WERI-Rb-1 (cell line): ENCODE data around the gene TNFAIP2.

Experiments
- DNase-seq: peaks from one replicate; pipeline ENCODE4 v3.0.0-alpha.2; 2020
- H3K27ac ChIP-seq: fragments of 250-450 bp; sonication (Bioruptor Pico); 2 replicates; pipeline ENCODE4 v1.5.1; 2020; ENCODE audit warnings: mild to moderate bottlenecking, moderate library complexity
- H3K27me3 ChIP-seq: fragments of 250-450 bp; sonication (Bioruptor Pico); 2 replicates; pipeline ENCODE4 v1.5.1; 2021; ENCODE audit warnings: mild to moderate bottlenecking, low read depth, moderate library complexity; ENCODE audit not compliant: insufficient read depth, severe bottlenecking
- H3K36me3 ChIP-seq: fragments of 250-450 bp; sonication (Bioruptor Pico); 2 replicates; pipeline ENCODE4 v1.5.1; 2020; ENCODE audit warnings: mild to moderate bottlenecking, moderate library complexity
- H3K4me3 ChIP-seq: 2 replicates; pipeline ENCODE4 v1.5.1; 2011; ENCODE audit warnings: low read depth, mild to moderate bottlenecking, control low read depth, low read length
- H3K9me3 ChIP-seq: fragments of 250-450 bp; sonication (Bioruptor Pico); 2 replicates; pipeline ENCODE4 v1.5.1; 2021; ENCODE audit warnings: mild to moderate bottlenecking, moderate library complexity; ENCODE audit not compliant: severe bottlenecking
- CTCF ChIP-seq: IDR thresholded peaks from 2 replicates; pipeline ENCODE4 v1.5.1; 2011; ENCODE audit warnings: low read depth, mild to moderate bottlenecking, control low read depth, inconsistent platforms, low read length

TNFAIP2 gene

GRCh38 chr14:103134919-103135318, 11.7 kb downstream of the TNFAIP2 start:
- DNase-seq: no peak
- Histone ChIP-seq H3K27me3 (no peaks in the 10 kb centered on the region), H3K27ac (no peak overlapping the region), H3K4me3 (no peak overlapping the region), H3K9me3 (no peaks in the 10 kb centered on the region), H3K36me3 (no peaks in the 10 kb centered on the region)
- no peak for TF ChIP-seq CTCF

GRCh38 chr14:103135333-103136260, 12.3 kb downstream of the TNFAIP2 start:
- no peak for TF ChIP-seq CTCF
- no peak overlapping the region; the same call in 1 of the 2 replicates for H3K27ac ChIP-seq
- H3K4me3 ChIP-seq: no peak overlapping the region
- H3K27me3 ChIP-seq: no peaks in the 10 kb centered on the region
- no peaks in the 10 kb centered on the region for H3K36me3 ChIP-seq
- DNase-seq: no peak
- H3K9me3 ChIP-seq: no peaks in the 10 kb centered on the region

- TF ChIP-seq CTCF: no peak
- peak; percentile 59 for DNase-seq
Observed at GRCh38 chr14:103136388-103137271, 13.4 kb downstream of the TNFAIP2 start.

GRCh38 chr14:103137689-103138300, 14.5 kb downstream of the TNFAIP2 start:
- no peak for DNase-seq
- no peaks in the 10 kb centered on the region for H3K27me3 ChIP-seq
- H3K4me3 ChIP-seq: no peak overlapping the region
- H3K27ac ChIP-seq: peak overlapping the region; percentile 70; the same call in 1 of the 2 replicates
- no peak for TF ChIP-seq CTCF
- no peaks in the 10 kb centered on the region for H3K9me3 ChIP-seq
- H3K36me3 ChIP-seq: no peaks in the 10 kb centered on the region

More at GRCh38 chr14:103136388-103137271, 13.4 kb downstream of the TNFAIP2 start:
- Histone ChIP-seq H3K27me3 (no peaks in the 10 kb centered on the region), H3K9me3 (no peaks in the 10 kb centered on the region), H3K36me3 (no peaks in the 10 kb centered on the region), H3K4me3 (no peak overlapping the region), H3K27ac (peak overlapping the region; percentile 70)

GRCh38 chr14:103138301-103139131, 15.3 kb downstream of the TNFAIP2 start:
- no peak overlapping the region; the same call in 1 of the 2 replicates for H3K27ac ChIP-seq
- no peaks in the 10 kb centered on the region for H3K27me3 ChIP-seq
- DNase-seq: no peak
- no peaks in the 10 kb centered on the region for H3K9me3 ChIP-seq
- H3K4me3 ChIP-seq: no peak overlapping the region
- TF ChIP-seq CTCF: no peak
- H3K36me3 ChIP-seq: no peaks in the 10 kb centered on the region
